Measurements from ENCODE around the gene SAYSD1.
"Not testable (repeated sequence)": the region's sequence is repeated elsewhere in the genome, so short reads cannot be mapped to it uniquely, and the experiment has no call there.

SAYSD1 gene, protein sequence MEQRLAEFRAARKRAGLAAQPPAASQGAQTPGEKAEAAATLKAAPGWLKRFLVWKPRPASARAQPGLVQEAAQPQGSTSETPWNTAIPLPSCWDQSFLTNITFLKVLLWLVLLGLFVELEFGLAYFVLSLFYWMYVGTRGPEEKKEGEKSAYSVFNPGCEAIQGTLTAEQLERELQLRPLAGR

GRCh38 chr6:39114704-39115599, at the start of gene SAYSD1:
Gene SAYSD1 (minus strand): TSS chr6:39115186. CDS start chr6:39115089, 97 bp downstream.
- DNase-seq: peak; percentile 94

- DNase-seq: no peak
These were observed 42.5 kb upstream of the SAYSD1 start for GRCh38 chr6:39157511-39157910.

DNA sequence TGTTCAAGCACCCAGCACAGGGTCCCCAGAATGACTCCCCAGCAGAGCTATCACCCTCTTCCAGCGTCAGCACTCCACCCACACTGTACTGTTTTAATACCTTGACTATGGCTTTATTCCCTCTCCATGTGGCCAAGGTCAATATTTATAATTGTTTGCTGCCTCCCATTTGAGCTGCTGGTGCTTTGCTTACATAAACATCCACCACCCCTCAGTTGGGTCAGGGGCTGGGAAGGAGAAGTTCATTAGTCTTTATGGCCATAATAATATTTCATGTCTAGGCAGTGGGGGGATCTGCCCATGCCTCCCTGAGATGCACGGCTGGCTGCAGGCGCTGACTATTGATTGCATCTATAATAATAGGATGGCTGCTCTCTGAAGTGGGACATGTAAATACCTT, 41.8 kb upstream of the SAYSD1 start:
- DNase-seq: no peak

DNA sequence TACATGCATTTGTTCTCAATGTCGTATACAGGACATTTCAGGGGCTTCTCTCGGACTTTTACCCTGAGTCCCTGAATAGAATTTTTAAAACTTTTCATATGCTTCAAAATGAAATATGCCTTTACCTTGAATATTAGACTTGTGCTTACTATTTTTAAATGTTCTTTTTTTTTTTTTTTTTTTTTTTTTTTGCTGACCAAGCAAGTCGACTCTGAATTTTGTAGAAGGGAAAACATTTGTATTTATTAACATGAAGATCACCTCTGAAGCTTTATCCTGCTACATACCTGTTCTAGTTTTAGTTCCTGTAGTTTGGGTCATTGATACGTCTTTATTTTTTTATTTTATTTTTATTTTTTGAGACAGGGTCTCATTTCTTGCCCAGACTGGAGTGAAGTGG, 39.7 kb upstream of the SAYSD1 start:
- DNase-seq: no peak

DNA sequence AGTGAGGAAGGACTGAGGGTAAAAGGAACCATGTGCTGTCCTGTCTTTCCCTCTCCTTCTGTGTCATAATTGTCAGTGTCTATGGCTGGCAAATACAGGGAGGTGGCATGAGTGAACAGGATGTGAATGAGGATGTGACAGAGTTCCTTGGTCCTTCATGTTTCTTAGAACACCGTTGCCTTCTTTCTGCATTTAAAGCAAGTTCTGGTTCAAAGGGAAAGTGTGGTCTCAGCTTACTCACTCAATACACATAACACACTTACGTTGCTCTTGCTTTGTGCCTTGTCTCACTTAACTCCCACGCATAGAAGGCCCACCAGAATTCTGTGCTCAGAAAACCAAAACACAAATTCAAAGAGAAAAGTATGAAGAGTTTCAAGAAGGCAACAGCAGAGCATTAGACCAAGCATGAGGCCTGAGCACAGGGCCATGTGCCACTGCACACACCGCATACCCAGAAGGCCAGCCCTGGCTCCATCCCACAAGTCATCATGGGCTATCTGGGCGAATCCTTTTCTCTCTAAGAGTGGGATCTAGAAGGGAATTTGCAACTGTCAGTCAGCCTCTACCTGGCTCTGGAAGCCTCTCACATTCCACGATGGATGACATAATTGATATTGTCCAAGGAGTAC, 38.9 kb upstream of the SAYSD1 start:
- no peak for DNase-seq

DNA sequence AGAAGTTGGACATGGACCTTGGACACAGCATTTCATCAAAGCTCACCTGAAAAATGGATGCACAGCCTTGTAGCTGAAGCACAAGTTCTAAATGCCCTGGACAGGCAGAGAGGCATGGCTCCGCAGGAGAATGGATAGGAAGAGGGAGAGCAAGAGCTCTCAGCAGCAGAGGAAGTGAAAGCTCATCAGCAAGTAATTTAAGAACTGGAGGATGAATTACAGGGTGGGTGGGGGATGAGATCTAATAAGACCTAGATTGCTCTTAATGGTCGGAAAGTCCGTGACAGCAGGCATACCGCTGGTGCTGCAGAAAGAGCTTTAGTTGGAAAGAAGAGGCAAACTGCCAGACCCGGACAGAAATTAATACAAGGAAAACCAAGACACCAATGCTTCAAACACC, 37.3 kb upstream of the SAYSD1 start:
- no peak for DNase-seq

- no peak for DNase-seq
These were observed 36.2 kb upstream of the SAYSD1 start for GRCh38 chr6:39151211-39151610.

DNA sequence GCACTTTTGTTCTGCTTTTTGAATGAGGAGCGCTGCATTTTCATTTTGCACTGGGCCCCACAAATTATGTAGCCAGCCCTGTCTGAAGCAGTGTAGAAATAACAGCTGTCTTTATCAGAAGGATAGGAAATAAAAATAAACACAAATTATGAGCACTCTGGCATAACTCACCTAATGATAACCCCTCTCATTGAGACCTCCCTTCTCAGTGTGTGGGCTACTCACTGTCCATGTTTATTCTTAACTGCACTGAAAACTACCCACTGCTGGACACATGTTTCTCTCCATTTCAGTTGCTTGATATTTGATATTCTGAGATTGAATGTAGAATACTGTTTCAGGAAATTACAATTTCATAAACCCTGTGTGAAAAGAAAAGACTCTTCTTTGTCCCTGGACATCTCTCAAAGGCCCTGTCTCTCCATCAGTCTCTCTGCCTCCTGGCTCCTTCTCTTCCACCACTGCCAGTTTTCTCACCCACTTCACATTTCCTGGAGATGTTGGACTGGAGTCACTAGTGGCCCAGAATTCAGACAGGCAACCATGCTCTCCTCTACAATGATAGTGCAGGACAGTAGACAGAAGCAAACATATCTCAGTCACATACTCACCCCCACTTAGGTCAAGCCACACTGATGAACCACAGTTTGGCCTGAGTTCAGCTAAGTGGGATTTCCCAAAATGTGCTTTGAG, 29.6 kb upstream of the SAYSD1 start:
- no peak for DNase-seq

GRCh38 chr6:39143238-39143930, 28.4 kb upstream of the SAYSD1 start:
- DNase-seq: no peak

DNA sequence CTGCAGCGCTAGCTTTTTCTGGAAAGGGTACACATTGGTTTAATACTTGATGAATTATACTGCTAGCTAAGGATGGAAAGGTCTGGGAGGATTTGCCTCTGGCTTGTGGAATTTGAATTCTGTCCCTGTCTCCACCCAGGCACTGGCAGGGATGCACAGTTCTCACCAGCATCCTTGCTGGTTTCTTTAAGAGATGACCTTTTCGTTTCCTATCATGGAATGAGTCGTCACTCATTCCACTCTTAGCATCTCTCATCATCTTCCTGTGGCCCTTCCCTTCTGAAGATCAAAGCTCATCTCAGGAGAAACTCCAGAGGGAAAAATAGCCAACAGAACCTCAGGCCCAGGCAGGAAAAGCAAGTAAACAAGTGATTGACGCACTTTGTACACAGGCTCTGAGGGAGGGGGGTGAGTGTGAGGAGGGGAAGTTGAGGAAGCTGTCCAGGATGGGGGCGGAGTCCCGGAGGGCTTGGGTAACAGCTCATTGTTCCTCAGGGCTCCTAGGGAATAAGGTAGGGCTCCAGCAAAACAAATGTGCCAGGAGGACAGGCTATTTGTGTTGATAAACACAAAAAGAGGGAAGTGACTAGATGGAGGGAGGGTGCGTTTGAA, 25.7 kb upstream of the SAYSD1 start:
- no peak for DNase-seq

DNA sequence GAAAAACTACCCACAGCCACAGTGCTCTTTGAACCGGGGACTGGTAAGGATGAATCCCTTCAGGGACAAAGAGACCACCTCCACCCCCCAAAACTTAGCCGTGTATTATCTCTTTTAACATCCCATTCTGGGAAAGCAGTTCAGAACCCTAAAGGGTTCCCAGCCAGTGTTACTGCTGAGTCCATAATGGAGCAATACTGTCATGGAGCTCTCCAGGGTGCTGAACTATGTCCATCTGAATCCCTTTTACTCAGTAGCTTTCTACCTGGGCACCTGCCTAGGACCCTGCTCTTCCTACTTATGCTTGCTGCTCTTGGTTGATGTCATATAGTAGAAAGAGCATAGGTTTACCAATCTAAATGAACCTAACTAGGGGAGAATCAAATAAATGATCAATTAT, 22.3 kb upstream of the SAYSD1 start:
- no peak for DNase-seq

- not testable (repeated sequence) for DNase-seq
These were observed 21.2 kb upstream of the SAYSD1 start for GRCh38 chr6:39136207-39136606.

DNA sequence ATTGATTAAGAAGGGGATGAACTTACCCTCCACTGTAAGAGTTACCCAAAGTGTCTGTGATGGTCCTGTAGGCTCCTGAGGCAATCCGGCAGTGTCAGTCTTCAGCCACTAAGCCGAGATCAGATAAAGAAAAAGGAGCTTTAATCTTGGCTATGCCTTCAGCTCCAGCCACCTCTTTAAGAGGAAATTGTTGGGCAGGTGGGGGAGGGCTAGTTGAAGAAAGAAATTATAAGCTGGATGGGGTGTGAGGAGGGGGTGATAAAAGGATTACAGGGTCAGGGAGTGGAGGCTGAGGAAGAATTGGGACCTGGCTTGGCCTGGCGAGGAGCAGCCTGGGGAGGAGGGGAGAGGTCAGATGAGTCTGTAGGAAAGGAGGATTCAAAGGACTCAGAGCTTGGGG, 19.8 kb upstream of the SAYSD1 start:
- not testable (repeated sequence) for DNase-seq

DNA sequence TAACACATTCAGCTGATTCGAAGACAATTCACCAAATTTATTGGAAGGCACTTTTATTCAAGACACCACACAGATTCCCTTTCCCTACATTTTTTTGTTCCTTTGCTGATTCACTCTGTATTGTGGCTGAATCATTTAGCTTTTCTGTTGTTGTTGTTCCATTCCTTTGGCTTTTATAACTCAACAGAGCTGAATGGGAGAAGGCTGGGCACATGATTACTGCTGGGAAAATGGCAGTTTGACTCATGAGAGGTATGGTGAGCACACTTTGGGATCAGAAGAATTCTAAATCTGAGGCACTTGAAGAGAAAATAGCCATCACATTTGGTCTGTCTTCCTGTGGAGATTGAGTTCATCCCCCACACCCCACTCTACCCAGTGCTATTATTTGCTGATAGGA, 15.7 kb upstream of the SAYSD1 start:
- no peak for DNase-seq

- no peak for DNase-seq
These were observed 13.8 kb upstream of the SAYSD1 start for GRCh38 chr6:39128832-39129231.

GRCh38 chr6:39128106-39128505, 13.1 kb upstream of the SAYSD1 start:
- no peak for DNase-seq

GRCh38 chr6:39124114-39124513, 9.1 kb upstream of the SAYSD1 start:
- DNase-seq: no peak

DNA sequence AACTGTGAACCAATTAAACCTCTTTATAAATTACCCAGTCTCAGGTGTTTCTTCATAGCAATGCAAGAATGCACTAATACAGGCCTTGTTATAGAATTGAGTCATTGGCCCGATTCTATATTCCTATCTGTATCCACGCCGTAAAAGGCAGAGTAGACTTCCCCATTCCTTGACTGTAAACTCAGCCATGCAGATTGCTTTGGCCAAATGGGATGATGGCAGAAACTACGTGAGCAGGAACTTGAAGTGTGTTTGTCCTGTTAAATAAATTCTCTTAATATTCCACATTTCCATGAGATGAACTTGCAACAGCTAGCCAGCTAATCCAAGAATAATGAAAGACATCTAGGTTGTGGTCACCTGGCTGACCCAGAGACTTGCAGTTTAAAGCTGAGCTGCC, 3.9 kb upstream of the SAYSD1 start:
- no peak for DNase-seq

DNA sequence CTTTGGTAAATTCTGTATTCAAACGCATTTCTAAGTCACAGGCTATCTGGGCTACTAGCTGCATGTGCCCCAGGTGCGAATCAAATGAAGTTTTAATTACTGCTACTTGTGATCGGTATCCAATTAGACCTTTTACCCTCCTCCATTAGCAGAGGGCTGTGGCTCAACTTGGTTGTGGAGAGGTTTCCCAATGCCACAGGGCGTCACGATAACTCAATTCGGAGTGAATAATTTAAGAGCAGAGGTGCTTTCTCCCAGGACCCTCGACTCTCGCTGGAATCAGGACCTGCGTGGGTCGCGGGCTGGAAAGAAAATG, 640 bp downstream of the SAYSD1 start:
- DNase-seq: peak; percentile 72

GRCh38 chr6:39113788-39114187, 1.2 kb downstream of the SAYSD1 start:
- DNase-seq: no peak

- DNase-seq: no peak
These were observed 3.7 kb downstream of the SAYSD1 start for GRCh38 chr6:39111280-39111679.

DNA sequence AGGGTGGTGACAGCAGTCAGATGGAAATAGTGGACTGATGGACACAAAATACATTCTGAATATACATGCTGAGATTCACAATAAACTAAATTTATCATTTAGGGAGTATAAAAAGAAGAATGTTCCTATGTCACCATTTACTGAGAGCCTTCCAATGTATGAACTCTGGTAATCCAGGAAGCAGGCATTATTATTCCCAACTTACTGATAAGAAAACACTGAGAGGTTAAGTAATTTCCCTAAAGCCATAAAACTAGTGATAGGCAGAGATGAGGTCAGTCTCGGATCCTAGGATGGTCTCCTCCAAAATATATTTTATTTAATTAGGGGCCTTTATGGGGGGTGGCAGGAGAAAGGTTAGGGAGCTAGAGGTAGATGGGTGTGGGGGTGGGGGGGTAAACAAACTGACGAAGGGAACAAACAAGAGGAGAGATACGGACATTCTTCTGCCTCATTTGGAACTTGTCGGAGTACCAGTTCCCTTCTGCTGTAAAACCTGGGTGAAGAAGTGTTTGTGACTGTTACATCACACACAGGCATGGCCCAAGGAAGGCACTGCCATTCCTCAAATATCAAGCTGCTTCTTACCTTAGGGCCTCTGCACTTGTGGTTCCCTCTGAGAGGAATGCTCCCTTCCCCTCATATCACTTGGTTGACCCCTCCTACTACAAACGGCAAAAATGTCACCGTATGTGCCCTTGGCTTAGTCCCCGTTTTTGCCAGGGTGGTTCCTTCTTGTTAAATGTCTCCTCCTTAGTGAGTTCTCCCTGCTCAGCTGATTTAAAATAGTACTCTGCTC, 6.7 kb downstream of the SAYSD1 start:
- DNase-seq: no peak

All from NCI-H1105 treated with DMSO at 0.1 percent for 48 hours (cell line).